GM18499 (cell line): ENCODE data around the gene SFSWAP.

Source experiments
- ATAC-seq: cut with Tn5 transposase; IDR thresholded peaks from one replicate; pipeline ENCODE4 v1.9.1; 2021; ENCODE audit warnings: moderate number of reproducible peaks; ENCODE audit not compliant: insufficient read depth, unreplicated experiment

Gene SFSWAP

GRCh38 chr12:131782061-131782460 is 71.2 kb downstream of the SFSWAP start:
- ATAC-seq = no peak

GRCh38 chr12:131783915-131784541 is 73.1 kb downstream of the SFSWAP start:
- peak; percentile 73 for ATAC-seq

GRCh38 chr12:131784909-131785762 is 74.2 kb downstream of the SFSWAP start:
- ATAC-seq = no peak

GRCh38 chr12:131785763-131786330 is 75.0 kb downstream of the SFSWAP start:
- no peak for ATAC-seq

GRCh38 chr12:131786331-131786730 is 75.4 kb downstream of the SFSWAP start:
- ATAC-seq = no peak

- no peak for ATAC-seq
Measured at GRCh38 chr12:131787143-131787660, 76.3 kb downstream of the SFSWAP start.

GRCh38 chr12:131788070-131788469 is 77.2 kb downstream of the SFSWAP start:
- ATAC-seq = no peak

GRCh38 chr12:131789638-131790037 is 78.7 kb downstream of the SFSWAP start:
- no peak for ATAC-seq

GRCh38 chr12:131793243-131794022 is 82.5 kb downstream of the SFSWAP start:
- ATAC-seq = no peak

GRCh38 chr12:131794061-131794460 is 83.2 kb downstream of the SFSWAP start:
- ATAC-seq = no peak

- ATAC-seq = no peak
Measured at GRCh38 chr12:131794573-131794972, 83.7 kb downstream of the SFSWAP start.

GRCh38 chr12:131795064-131795463 is 84.2 kb downstream of the SFSWAP start:
- no peak for ATAC-seq

- no peak for ATAC-seq
Measured at GRCh38 chr12:131795690-131796410, 85.0 kb downstream of the SFSWAP start.

GRCh38 chr12:131796411-131796736 is 85.5 kb downstream of the SFSWAP start:
- no peak for ATAC-seq

GRCh38 chr12:131796754-131797587 is 86.1 kb downstream of the SFSWAP start:
- ATAC-seq = no peak

GRCh38 chr12:131797588-131797934 is 86.7 kb downstream of the SFSWAP start:
- no peak for ATAC-seq

GRCh38 chr12:131799195-131799594 is 88.3 kb downstream of the SFSWAP start:
- ATAC-seq = no peak

GRCh38 chr12:131799828-131800593 is 89.1 kb downstream of the SFSWAP start:
- no peak for ATAC-seq
